GM18867 (cell line): Measurements from ENCODE around the gene GZMH.
"Not testable (repeated sequence)": the region's sequence is repeated elsewhere in the genome, so short reads cannot be mapped to it uniquely, and the experiment has no call there.

ENCODE experiments used
- ATAC-seq: cut with Tn5 transposase; IDR thresholded peaks from one replicate; pipeline ENCODE4 v1.9.1; 2021; ENCODE audit warnings: mild to moderate bottlenecking, moderate library complexity; ENCODE audit not compliant: unreplicated experiment

The GZMH gene

DNA sequence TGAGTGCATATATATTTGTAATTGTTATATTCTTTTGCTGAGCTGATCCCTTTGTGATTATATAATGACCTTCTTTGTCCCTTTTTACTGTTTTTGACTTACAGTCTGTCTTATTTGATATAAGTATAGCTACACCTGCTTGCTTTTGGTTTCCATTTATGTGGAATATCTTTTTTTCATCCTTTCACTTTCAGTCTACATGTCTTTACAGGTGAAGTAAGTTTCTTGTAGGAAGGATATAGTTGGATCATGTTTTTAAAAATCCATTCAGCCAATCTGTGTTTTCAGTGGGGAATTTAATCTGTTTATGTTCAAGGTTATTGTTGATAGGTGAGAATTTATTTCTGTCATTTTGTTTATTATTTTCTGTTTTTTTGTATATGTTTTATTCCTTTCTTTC, 12.1 kb downstream of the GZMH start:
- peak; percentile 64 for ATAC-seq

DNA sequence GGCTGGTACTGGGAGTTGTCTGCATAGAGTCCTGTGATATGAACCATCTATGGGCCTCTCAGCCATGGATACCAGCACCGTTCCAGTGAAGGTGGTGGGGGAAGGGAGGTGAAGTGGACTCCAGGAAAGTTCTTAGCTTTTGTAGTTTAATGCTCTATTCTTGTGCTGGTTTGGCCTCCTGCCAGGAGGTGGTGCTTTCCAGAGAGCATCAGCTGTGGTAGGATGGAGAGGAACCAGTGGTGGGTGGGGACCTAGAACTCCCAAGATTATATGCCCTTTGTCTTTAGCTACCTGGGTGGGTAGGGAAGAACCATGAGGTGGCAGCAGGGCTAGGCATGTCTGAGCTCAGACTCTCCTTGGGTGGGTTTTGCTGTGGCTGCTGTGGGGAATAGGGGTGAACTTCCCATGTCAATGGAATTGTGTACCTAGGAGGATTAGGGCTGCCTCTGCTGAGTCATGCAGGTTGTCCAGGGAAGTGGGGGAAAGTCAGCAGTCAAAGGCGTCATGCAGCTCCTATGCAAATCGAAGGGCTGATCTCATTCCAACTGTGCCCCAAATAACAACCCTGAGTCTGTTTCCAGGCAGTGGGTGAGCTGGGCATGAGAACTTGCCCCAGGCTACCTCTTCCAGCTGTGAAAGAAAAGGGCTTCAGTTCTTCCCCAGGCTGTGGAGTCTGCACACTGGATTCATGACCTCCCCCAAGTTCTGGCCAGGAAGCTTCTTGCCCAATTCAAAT, 14.2 kb downstream of the GZMH start:
- no peak for ATAC-seq

DNA sequence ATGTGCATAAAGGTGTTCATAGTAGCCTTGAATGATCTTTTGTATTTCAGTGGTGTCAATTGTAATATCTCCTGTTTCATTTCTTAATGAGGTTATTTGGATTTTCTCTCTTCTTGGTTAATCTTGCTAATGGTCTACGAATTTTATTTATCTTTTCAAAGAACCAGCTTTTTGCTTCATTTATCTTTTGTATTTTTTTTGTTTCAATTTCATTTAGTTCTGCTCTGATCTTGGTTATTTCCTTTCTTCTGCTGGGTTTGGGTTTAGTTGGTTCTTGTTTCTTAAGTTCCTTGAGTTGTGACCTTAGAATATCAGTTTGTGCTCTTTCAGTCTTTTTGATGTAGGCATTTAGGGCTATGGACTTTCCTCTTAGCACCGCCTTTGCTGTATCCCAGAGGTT, 18.5 kb downstream of the GZMH start:
- ATAC-seq, result not testable (repeated sequence)

DNA sequence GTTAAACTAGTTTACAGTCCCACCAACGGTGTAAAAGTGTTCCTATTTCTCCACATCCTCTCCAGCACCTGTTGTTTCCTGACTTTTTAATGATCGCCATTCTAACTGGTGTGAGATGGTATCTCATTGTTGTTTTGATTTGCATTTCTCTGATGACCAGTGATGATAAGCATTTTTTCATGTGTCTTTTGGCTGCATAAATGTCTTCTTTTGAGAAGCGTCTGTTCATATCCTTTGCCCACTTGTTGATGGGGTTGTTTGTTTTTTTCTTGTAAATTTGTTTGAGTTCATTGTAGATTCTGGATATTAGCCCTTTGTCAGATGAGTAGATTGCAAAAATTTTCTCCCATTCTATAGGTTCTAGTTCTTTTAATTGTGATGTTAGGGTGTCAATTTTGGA, 25.1 kb downstream of the GZMH start:
- ATAC-seq, result not testable (repeated sequence)

DNA sequence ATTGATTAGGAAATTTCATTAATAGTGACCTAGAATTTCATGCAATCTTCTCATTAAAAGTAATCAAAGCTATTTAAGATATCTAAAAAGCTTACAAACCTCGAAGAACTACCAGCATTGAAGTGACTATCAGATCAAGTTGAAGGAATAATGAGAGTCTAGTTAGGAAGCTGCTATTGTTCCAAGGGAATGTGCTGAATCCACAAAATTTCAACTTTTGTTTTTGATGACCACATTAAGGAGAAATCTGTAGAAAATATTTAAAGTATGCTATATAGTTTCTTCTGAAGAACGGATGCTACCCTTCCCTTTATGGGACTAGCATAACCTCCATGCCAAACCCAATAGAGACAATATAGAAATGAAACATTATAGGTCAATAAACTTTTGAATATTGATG, 30.9 kb downstream of the GZMH start:
- no peak for ATAC-seq

DNA sequence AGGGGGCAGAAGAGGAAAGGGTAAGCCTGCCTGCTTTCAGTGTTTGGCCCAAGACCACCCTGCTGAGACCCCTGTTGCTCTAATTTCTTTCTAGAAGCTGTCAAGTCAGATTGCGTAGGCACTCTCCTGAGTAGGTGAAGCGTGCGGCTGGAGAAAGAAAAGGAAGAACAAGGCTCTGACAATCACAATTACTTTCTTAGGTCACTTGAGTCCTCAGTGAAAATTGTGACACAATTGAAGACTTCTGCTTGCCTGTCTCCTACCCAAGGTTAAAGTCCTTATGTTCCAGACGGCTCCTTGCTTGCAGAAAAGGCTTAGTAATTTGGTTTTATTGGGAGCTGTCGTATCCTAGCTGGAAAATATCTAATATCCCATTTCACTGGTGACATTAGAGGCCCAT, 32.7 kb downstream of the GZMH start:
- ATAC-seq, result no peak

DNA sequence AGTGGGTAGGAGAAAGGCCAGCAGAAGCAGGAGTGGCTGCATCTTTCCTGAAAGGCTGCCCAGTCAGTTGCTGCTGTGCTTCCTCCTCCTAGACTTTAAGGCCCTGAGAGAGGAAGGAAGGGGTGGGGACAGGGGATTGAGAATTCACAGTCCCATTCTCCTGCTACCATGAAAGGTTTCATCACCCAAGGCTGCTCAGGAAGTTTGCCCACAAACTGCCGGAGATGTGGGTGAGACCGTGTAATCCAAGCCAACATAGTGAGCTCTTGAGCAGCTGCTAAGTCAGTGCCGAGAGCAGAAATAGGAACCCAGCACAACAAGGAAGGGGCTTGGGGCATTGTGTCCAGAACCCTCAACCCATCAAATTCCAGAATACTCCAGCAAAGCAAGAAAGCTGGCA, 33.3 kb downstream of the GZMH start, which contains the start of gene CTSG:
CTSG (minus strand) TSS at position 69 of the 400 bp plus-strand sequence; CDS start at position 42, 27 bp downstream.
- ATAC-seq, result no peak

DNA sequence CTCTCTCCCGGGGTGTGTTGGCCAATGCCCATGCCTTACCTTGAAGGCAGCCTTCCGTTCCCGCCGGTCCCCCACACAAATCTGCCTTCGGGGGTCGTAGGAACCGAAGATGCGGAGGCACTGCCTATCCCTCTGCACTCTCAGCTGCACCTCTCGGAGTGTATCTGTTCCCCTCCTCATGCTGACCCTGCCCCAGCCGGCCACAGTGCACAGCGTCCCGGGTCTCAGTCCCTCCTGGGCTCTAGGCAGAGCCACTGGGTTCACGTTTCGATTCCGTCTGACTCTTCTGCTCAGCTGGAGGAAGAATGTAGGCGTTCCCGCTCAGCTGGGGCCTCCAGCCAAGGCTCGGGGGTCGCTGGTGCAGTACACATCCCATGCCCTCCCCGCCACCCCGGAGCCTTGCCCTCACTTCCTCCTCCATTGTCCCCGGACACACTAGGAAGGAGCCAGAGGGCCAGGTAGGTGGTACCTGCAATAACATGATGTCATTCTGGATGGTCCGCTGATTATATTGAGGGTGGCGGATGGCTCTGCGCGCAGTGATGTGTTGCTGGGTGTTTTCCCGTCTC, 35.2 kb downstream of the GZMH start:
- ATAC-seq, result no peak

DNA sequence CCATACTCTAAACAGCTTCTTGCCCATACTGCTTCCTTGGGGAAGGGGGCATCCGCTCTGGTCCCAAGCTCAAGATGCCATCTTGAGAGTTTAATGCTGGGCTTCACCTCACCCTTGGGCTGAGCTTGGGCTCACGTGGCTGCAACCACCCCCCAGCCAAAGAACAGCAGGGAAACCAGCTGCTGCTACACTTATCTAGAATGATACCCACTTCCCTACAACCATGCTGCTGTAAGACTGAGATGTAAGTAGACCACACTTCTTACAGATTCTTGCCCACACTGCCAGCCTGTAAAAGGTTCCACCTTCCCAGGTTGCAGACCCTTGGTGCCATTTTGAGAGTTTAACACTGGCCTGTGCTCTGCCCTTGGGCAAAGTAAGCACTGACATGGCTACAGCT, 43.2 kb downstream of the GZMH start:
- ATAC-seq, result no peak

DNA sequence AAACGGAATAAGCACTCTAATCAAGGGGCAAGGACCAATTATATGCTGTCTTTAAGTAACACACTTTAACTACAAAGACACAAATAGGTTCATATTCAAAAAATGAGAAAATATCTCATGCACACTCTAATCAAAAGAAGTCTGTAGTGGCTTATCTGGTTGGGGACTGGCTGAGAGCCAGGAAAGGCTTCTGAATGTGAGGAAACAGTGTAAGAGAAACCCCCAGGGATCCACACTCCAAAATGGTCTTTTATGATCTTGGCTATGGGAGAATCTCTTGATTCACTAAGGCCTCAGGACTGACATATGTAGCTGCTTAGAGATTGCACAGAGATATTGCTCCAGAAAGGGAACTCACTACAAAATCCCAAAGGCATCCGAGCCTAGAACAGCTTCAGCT, 43.7 kb downstream of the GZMH start:
- no peak for ATAC-seq

DNA sequence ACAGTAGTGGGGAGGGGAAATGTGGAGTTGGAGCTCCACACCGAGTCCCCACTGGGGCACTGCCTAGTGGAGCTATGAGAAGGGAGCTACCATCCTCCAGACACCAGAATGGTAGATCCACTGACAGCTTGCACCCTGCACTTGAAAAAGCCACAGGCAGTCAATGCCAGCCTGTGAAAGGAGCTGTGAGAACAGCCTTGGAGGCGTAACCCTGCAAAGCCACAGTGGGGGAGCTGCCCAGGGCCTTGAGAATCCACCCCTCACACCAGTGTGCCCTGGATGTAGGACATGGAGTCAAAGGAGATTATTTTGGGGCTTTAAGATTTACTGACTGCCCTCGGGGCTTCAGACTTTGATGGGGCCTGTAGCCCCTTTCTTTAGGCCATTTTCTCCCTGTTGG, 46.0 kb downstream of the GZMH start:
- ATAC-seq, result no peak

DNA sequence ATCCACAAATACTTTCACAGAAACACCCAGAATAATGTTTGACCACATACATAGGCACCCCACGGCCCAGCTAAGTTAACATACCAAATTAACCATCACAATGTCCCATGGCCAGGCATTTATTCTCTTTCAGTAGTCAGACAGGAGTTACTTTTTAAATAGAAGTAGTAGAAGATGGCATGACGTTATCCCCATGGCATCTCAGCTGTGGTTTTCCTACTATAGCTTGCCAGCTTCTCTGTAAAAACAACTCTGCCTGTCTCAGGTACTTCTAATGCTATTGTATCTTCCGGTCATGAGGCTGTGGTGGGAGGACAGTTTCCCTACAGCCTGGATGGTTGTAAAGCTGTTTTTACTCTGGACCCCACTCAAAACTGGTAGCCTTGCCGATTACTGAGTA, 52.7 kb downstream of the GZMH start:
- ATAC-seq, result no peak
